HG02840 (cell line): ENCODE data around the gene SNRNP40.

Experiments
- ATAC-seq: cut with Tn5 transposase; IDR thresholded peaks from one replicate; pipeline ENCODE4 v1.9.1; 2021; ENCODE audit warnings: mild to moderate bottlenecking, moderate library complexity, moderate number of reproducible peaks; ENCODE audit not compliant: unreplicated experiment, low FRiP score

The SNRNP40 gene

DNA sequence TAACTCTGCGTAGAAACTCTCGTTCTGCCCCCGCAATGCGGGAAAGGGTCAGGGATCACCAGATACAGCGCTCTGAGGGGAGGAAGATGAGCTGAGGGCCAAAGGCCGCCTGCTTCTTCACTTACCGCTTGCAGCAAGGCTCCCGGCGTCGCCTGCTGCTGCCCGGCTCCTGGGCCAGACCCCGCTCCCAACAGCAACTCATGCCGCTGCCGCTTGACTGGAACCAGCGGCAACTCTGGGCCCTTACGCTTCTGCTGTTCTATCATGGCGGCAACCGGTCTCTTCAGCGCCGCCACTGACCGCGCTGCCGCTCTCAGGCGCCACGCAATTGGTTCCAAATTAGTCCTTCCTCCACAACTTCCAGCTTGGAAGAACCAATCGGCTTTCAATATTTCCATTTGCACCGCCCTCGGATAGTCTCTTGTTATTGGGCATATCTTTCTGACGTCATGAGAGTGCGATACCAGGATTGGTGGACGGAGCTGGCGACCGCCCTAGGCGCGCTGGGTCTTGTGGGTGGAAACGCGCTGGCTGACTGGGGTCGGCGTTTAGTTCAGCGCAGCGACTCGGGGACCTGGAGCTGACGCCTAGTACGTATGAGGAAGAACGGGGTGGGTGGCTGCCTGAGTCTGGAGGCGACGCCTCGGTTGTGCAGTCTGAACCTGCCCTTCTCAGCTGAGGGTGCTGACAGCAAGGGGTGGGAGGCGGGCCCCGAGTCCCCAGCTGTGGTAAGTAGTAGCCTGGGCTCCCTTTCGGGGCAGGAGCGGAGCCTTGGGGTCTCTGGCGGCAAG is at the start of gene SNRNP40, which contains the start of gene ZCCHC17:
Gene SNRNP40 (minus strand): TSS at position 303 of the 791 bp plus-strand sequence. CDS start 37 bp downstream, at position 266.
Gene ZCCHC17 (plus strand): TSS at position 547 of the 791 bp plus-strand sequence. CDS start 13,067 bp downstream, outside the sequence.
- peak; percentile 95 for ATAC-seq

DNA sequence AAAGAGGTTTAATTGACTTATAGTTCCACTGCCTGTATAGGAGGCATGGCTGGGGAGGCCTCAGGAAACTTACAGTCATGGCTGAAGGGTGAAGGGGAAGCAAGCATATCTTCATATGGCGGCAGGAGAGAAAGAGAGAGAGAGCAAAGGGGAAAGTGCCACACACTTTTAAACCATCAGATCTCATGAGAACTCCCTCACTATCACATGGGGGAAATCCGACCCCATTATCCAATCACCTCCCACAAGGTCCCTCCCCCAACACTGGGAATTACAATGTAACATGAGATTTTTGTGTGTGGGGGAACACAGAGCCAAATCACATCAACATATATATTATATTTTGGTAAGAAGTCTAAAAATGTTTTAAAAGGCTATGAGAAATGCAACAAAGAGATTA is 49.0 kb upstream of the SNRNP40 start:
- ATAC-seq = no peak

DNA sequence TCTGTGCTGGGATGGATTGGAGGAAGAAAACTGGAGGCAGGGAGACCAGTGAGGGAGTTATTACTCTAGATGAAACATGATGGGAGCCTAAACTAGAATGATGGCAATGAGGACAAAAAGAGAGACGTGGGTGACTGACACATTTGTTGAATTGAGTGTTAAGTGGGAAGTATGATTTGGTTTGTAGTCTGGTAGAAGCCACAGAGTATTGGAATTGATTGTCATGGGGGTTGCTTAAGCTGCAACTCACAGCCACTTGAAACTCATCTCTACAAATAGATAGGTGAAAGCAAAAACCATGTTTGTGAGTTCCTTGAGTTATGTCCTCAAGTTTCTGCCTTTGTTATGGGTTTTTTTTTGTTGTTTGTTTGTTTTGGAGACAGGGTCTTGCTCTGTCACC is 47.9 kb upstream of the SNRNP40 start:
- ATAC-seq = no peak

DNA sequence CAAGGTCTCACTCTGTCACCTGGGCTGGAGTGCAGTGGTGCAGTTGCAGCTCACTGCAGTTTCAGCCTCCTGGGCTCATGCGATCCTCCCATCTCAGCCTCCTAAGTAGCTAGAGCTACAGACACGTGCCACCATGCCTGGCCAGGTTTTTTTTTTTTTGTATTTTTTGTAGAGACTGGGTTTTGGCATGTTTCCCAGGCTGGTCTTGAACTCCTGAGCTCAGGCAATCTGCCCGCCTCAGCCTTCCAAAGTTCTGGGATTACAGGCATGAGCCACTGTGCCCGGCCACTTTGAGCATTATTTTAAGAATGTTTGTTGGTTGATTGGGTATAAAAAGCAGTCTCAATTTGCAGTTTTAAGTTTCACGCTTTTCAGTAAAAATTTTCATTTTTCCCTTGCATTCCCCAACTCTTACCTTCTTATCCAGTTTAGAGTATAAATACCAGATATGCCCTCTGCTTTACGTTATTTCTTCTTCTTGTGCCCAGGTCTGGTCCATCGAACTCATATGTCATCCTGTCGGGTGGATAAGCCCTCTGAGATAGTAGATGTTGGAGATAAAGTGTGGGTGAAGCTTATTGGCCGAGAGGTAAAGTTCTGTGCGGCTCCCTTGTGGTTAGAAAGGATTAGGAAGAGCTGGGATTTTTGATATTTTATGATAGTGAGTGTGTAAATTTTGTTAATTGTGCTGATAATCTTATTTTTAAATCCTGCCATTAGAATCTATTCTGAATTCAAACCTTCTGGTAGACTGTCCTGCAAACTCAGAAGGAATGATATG is 40.3 kb upstream of the SNRNP40 start:
- no peak for ATAC-seq

DNA sequence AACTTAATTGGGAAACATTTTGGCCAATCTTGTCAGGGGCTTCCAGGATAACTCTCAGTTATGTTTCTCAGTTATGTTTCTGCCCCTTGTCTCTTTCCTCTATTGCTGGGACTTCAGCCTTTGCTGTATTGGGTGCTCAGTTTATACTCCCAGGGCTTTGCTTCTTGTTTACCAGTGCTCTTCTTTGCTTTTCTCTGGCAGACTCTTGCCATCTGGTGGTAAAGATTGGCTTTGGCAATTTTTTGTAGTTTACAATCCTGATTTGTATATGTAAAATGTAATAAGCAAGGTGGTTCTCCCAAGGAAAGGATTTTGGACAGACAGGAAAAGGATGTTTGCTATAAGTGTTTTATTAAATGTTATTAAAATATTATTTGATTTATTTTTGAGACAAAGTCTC is 38.4 kb upstream of the SNRNP40 start:
- ATAC-seq = no peak

DNA sequence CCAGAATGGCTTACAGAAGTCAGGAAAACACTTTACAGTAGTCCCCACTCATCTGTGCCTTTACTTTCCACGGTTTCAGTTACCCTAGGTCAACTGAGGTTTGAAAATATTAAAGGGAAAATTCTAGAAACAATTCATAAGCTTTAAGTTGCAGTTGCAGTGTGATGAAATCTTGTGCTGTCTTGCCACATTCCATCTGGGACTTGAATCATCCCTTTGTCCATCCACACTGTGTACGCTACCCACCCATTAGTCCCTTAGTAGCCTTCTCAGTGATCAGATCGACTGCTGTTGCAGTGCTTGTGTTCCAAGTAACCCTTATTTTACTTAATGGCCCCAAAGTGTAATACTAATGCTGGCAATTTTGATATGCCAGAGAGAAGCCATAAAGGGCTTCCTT is 30.8 kb upstream of the SNRNP40 start:
- ATAC-seq = no peak

DNA sequence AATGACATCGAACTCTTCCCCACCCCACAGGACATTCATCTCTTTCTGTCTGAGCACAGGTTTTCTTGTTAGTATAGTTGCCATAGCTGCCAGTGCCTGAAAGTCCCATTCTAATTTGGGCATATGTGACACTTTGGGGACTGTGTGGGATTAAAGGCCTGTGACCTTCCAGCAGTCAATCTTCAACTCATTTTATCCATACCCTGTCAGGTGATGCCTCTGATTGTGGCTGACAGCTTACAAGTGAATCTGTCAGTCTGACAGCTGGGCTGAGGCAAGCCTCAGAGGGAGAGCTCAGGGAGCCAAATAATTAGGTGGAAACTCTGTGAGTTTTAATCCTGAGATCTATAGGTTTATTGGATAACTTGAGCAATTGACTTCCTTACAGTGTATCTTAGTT is 29.9 kb upstream of the SNRNP40 start:
- ATAC-seq = no peak

DNA sequence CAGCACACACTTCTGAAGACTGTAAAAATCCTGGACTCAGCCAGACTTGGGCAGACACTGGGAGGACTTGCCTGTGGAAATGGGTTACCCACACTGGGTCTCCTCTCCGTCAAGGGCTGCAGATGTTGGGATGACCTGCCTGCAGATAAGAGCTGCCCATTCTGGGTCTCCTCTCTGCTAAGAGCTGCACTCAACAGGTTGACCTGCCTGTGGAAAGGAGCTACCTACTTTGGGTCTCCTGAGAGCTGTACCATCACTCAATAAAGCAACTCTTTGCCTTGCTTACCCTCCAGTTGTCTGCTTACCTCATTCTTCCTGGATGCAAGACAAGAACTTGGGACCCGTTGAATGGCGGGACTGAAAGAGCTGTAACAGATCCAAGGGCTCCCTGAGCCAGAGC is 28.4 kb upstream of the SNRNP40 start:
- no peak for ATAC-seq

DNA sequence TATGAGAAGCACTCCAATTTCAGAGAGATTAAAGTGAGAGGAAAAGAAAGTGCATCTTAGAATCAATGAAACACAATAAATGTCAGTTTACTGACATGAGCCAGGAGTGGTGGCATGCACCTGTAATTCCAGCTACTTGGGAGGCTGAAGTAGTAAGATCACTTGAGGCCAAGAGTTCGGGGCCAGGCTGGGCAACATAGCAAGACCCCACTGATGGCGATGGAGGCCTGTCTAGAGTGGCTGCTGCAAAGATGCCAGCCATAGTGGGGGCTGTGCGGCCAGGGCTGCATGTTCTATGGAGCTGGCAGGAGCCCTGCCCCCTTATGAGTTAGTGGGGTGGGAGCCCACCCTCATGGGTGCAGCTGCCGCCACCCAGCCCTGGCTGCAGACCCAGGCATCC is 27.5 kb upstream of the SNRNP40 start:
- no peak for ATAC-seq

DNA sequence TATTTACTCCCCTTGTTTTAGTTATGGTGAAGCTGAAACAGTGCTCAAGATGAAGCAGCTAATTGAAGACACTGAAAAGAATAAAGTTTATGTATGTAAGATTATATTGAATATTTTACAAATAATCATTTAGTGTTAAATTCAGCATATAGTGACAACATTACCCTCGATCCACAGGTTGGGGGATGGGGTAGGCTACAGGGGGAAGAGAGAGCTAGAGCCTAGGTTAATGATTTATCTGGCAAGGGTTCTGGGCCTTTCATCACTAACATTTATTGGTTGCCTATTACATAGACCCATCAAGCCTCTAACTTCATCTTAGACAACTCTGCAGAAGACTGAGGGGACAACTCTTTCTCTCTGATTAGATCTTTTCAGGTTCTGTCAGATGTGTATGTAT is 21.6 kb upstream of the SNRNP40 start:
- no peak for ATAC-seq

DNA sequence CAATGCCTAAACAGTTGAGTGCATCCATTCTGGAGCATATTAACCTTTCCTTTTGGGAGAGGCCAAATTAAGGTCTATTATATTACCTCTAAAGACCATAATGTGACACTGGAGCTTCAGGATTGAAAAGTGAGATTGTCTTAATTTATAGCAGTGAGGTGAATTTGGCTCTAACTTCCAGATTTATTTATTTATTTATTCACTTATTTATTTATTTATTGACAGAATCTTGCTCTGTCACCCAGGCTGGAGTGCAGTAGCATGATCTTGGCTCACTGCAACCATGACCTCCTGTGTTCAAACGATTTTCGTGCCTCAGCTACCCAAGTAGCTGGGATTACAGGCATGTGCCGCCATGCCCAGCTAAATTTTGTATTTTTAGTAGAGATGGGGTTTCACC is 19.3 kb upstream of the SNRNP40 start:
- no peak for ATAC-seq

DNA sequence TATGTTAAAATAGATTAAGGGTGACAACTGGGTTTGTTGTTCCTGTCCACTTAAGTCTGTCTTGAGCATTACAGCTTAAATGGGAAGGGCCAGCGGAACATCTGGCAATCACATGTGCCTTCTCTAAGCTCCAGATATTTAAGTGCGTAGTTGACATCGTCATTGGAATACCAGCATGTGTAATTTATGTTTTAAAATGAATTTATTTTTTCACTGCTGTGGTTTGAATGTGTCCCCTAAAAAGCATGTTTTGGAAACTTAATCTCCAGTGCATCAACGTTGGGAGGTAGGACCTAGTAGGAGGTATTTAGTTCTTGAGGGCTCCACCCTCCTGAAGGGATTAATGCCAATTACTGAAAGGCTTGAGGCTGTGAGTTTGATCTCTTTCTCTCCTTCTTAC is 13.6 kb upstream of the SNRNP40 start:
- no peak for ATAC-seq

DNA sequence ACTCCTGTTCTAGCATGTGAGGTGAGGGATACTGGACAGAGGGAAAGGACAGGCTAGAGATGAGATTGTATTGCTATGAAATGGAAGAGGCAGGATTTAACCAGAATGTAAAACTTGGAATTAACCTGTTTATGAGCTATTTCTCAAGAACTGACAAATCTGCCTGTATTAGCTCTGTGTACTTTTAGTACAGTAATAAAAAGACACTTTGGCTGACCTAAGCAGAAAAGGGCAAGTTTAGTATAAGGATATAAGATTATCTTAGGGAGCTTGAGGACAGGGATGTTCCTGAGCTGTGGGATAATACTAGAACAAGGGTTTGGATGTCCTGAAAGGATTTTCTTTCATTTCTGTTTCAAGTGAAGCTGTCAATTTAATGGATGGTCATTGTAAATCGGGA is 11.4 kb upstream of the SNRNP40 start:
- no peak for ATAC-seq

DNA sequence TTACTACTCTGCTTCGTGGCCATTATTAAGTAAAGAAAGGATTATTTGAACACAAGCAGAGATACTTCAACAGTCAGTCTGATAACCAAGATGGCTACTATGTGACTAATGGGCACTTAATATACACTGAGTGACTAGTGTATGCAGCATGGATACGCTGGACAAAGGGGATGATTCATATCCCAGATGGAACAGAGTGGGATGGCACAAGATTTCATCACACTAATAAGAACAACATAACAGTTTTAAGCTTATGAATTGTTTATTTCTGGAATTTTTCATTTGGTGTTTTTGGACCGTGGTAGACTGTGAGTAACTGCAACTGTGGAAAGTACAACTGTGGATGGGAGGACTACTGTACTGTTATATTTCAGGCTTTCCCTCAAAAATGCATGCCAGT is 9.7 kb upstream of the SNRNP40 start:
- no peak for ATAC-seq

DNA sequence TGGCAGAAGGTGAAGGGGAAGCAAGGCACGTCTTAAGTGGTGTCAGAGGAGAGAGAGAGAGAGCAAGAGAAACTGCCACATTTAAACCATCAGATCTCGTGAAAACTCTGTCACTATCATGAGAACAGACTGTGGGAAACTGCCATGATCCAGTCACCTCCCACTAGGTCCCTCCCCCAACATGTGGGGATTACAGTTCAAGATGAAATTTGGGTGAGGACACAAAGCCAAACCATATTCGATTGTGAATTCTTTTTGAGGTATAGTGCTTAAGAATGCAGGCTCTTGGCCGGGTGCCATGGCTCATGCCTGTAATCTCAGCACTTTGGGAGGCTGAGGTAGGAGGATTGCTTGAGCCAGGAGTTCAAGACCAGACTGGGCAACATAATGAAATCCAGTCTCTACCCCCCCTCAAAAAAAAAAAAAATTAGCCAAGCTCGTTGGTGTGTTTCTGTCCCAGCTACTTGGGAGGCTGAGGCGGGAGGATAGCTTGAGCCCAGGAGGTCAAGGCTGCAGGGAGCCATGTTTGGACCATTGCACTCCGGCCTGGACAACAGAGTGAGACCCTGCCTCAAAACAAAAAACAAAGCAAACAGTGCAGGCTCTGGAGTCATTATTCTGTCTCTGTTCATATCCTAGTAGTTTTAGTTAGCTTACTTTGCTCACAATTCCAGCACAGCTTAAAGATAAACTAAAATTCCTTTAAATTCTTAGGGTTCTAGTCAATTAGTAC is 6.3 kb upstream of the SNRNP40 start:
- no peak for ATAC-seq

DNA sequence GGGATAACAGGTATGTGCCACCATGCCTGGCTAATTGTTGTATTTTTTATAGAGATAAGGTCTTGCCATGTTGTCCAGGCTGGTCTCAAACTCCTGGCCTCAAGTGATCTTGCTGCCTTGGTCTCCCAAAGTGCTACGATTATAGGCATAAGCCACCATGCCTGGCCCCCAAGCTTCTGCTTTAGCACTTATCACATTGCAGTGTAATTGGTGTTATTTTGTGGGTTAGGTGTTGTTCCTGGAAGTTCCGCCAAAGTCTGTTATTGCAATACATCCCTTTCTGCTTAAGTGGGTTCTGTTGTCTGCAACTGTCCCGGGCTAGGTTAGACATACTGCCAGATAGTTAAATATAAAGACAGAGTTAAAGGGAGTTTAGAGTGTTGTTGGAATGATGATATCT is 3.6 kb upstream of the SNRNP40 start:
- ATAC-seq = no peak

DNA sequence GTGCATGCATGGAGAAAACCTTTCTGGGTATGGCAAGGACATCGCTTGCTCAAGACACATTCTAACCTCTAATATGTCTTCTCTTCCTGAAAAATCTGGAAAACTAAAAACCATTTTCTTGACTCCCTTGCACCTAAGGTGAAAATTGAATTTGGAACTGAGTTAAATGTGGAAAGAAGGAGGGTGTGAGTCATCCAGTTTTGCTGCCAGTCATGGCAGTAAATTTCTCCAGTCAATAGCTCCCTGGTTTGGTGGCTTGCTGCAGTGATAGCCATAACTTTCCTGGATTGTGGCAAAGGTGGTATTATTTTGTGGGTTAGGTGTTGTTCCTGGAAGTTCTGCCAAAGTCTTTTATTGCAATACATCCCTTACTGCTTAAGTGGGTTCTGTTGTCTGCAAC is 2.8 kb upstream of the SNRNP40 start:
- ATAC-seq = no peak

DNA sequence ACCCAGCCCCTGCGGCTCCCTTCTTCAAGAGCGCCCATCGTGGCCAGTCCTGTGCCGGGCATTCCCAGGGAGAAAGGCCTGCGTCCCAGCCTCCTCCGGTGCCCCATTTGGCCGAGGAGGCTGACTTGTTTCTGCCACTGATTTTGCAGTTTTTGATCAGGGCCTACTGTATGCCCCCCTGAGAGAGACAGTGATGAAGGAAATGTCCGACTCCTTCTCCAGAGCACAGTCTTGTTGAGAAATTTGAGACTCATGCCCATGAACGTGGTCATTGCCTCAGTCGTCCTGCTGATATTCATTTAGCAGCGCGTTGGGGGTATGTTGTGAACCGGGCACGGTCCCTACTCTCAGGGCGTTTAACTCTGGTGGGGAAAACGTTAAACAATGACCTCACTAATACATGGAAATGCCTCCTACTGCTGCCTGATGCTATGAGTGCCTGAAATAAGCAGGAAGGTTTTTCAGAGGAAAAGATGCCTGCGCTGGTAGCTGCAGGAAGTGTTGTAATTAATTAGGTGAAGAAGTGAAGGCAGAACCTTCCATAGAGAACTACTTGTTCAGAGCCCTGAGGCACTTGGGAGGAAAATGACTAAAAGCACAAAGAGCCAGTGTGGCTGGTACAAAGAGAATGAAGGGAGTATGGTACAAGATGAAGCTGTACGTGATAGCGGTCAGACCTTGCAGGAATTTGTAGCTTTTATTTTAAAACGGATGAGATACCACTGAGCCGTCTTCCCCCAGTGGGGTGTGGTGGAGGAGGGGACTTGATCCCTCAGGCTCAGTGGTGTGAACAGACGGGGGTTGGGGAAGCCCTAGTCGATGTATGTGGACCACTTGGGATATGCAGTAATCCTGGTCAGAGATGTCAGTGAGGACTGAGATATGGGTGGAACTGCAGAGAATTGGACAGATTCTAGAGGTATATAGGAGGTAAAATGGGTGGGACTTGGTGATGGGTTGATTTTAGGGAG is 974 bp upstream of the SNRNP40 start:
- ATAC-seq = peak; percentile 11

DNA sequence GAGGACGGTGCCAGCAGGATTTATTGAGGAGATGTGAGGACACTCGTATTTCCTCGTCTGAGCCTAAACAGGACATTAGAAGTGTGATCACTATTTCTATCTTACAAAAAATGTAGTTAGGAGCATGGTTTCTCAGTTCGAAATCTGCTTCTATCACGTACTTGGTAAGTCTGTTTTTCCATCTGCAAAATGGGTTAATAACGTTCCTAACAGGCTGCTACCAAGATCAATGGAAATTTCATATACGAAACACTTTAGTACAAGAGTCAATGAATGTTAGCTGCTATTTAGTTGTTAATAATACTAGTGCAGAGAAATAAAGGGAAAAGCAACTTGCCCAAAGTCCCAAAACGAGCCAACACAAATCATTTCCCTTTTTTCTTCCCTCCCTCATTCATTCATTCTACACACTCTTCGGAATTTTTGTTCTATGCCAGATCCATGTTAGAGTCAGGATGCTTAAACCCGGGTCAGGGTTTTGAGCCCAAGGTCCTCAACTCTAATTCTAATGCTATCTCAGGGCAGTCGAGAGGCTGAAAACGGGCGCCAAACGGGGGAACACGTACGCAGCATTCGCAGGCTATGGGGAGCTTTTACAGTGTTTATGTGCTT is 608 bp downstream of the SNRNP40 start:
- no peak for ATAC-seq

DNA sequence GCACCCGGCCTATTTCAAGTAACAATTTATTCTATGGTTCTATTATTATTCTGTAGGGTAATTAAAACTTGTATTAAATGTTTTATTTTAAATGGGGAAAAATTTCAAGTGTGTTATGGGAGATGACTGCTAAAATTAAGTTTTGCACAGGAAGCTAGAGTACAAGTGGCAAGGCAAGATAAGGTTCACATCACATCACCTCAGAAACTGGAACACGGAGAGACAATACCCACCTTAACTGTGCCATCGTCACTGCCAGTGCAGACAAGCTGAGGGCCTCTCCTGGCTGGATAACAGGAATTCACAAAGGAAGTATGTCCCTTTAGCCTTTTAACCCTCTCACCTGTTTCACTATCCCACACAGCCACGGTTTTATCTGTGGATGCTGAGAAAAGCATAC is 7.6 kb downstream of the SNRNP40 start:
- ATAC-seq = no peak
